T-helper 17 cell (primary cell): ENCODE measurements around the gene FOXQ1. TPM values are rescaled to one million over a fixed set of nuclear protein-coding genes. Genes with fewer than 3 reads are reported as not detected.

Source experiments
- ATAC-seq: fragments of 150-1000 bp; cut with Tn5 transposase; 2 replicates; pipeline ENCODE4 v1.10.0; 2021; ENCODE audit warnings: mild to moderate bottlenecking, moderate library complexity
- DNase-seq, 3 donors: peaks; one replicate each; pipeline versions ENCODE4 v3.0.0 to v3.0.0-alpha.2; 2020 to 2021
- H3K9me3 ChIP-seq: one replicate; pipeline ENCODE4 v1.7.0; 2013; ENCODE audit warnings: low read length, mild to moderate bottlenecking; ENCODE audit not compliant: control insufficient read depth, poor library complexity, severe bottlenecking
- H3K27ac Mint-ChIP-seq: one replicate; pipeline ENCODE4 v1.8.0; 2022; ENCODE audit warnings: mild to moderate bottlenecking, moderate library complexity, mixed read lengths
- H3K27me3 Mint-ChIP-seq: one replicate; pipeline ENCODE4 v1.8.0; 2022; ENCODE audit warnings: mixed read lengths
- H3K36me3 Mint-ChIP-seq: one replicate; pipeline ENCODE4 v1.8.0; 2022; ENCODE audit warnings: low read depth, mixed read lengths
- H3K4me1 Mint-ChIP-seq: one replicate; pipeline ENCODE4 v1.8.0; 2022; ENCODE audit warnings: mild to moderate bottlenecking, mixed read lengths
- H3K4me3 Mint-ChIP-seq: one replicate; pipeline ENCODE4 v1.8.0; 2022; ENCODE audit warnings: mild to moderate bottlenecking, moderate library complexity, mixed read lengths
- total RNA-seq, 4 donors: library from RNA in 2 of 4; stranded (reverse) in 2 of 4; gene quantifications; one replicate each; pipeline ENCODE4 v1.2.3 and lab custom pipeline; 2022 to 2026

Gene FOXQ1
- total RNA-seq, 2 donors from 2014 or later = not detected

- H3K36me3 Mint-ChIP-seq = no peaks in the 10 kb centered on the region
- no peaks in the 10 kb centered on the region for H3K4me1 Mint-ChIP-seq
- DNase-seq (no peak), ATAC-seq (no peak)
- H3K27ac Mint-ChIP-seq = no peak overlapping the region
- H3K4me3 Mint-ChIP-seq = no peak overlapping the region
- no peaks in the 10 kb centered on the region for H3K9me3 ChIP-seq
- peaks cover 56% of the 10 kb centered on the region for H3K27me3 Mint-ChIP-seq
Observed at GRCh38 chr6:1298768-1299167, 13.1 kb upstream of the FOXQ1 start.

- no peak overlapping the region for H3K27ac Mint-ChIP-seq
- H3K9me3 ChIP-seq = no peaks in the 10 kb centered on the region
- ATAC-seq = no peak
- H3K27me3 Mint-ChIP-seq = peaks cover 59% of the 10 kb centered on the region
- H3K36me3 Mint-ChIP-seq = peaks cover 7% of the 10 kb centered on the region
- DNase-seq = no peak
- peaks cover 6% of the 10 kb centered on the region for H3K4me1 Mint-ChIP-seq
- H3K4me3 Mint-ChIP-seq = no peak overlapping the region
Observed at GRCh38 chr6:1306133-1306532, 5.8 kb upstream of the FOXQ1 start.

GRCh38 chr6:1309366-1309765 is 2.5 kb upstream of the FOXQ1 start:
- no peaks in the 10 kb centered on the region for H3K9me3 ChIP-seq
- Mint-ChIP-seq H3K27ac (no peak overlapping the region), H3K27me3 (peaks cover 66% of the 10 kb centered on the region), H3K36me3 (peaks cover 11% of the 10 kb centered on the region), H3K4me1 (peaks cover 17% of the 10 kb centered on the region), H3K4me3 (no peak overlapping the region)
- DNase-seq (no peak), ATAC-seq (no peak)

- ATAC-seq (no peak), DNase-seq (no peak)
- H3K9me3 ChIP-seq = no peaks in the 10 kb centered on the region
- Mint-ChIP-seq H3K4me1 (peaks cover 21% of the 10 kb centered on the region), H3K4me3 (peak overlapping the region; percentile 75), H3K27ac (no peak overlapping the region), H3K27me3 (peaks cover 71% of the 10 kb centered on the region), H3K36me3 (peaks cover 11% of the 10 kb centered on the region)
Observed at GRCh38 chr6:1310628-1311399, 1.1 kb upstream of the FOXQ1 start.

- no peak for DNase-seq
- Mint-ChIP-seq H3K27ac (no peak overlapping the region), H3K4me1 (peaks cover 25% of the 10 kb centered on the region), H3K4me3 (peak overlapping the region; percentile 75), H3K27me3 (peaks cover 70% of the 10 kb centered on the region), H3K36me3 (peaks cover 11% of the 10 kb centered on the region)
- no peaks in the 10 kb centered on the region for H3K9me3 ChIP-seq
- no peak for ATAC-seq
Observed at GRCh38 chr6:1312203-1312472, 240 bp downstream of the FOXQ1 start.

- Mint-ChIP-seq H3K27ac (no peak overlapping the region), H3K4me1 (peaks cover 25% of the 10 kb centered on the region), H3K27me3 (peaks cover 65% of the 10 kb centered on the region), H3K36me3 (peaks cover 11% of the 10 kb centered on the region), H3K4me3 (peak overlapping the region; percentile 75)
- no peak for DNase-seq
- no peaks in the 10 kb centered on the region for H3K9me3 ChIP-seq
- no peak for ATAC-seq
Observed at GRCh38 chr6:1312473-1313367, 822 bp downstream of the FOXQ1 start.

- Mint-ChIP-seq H3K36me3 (peaks cover 11% of the 10 kb centered on the region), H3K27ac (no peak overlapping the region), H3K27me3 (peaks cover 65% of the 10 kb centered on the region), H3K4me1 (peaks cover 25% of the 10 kb centered on the region), H3K4me3 (no peak overlapping the region)
- no peaks in the 10 kb centered on the region for H3K9me3 ChIP-seq
- DNase-seq (no peak), ATAC-seq (no peak)
Observed at GRCh38 chr6:1313384-1313766, 1.5 kb downstream of the FOXQ1 start.

- no peaks in the 10 kb centered on the region for H3K9me3 ChIP-seq
- Mint-ChIP-seq H3K27me3 (peaks cover 61% of the 10 kb centered on the region), H3K27ac (no peak overlapping the region), H3K4me1 (peaks cover 25% of the 10 kb centered on the region), H3K36me3 (peaks cover 11% of the 10 kb centered on the region), H3K4me3 (peak overlapping the region; percentile 67)
- DNase-seq (no peak), ATAC-seq (no peak)
Observed at GRCh38 chr6:1313767-1314503, 2.0 kb downstream of the FOXQ1 start.

- H3K27ac Mint-ChIP-seq = no peak overlapping the region
- no peak for DNase-seq
- ATAC-seq = no peak
- no peak overlapping the region for H3K4me3 Mint-ChIP-seq
- H3K4me1 Mint-ChIP-seq = peaks cover 25% of the 10 kb centered on the region
- peaks cover 54% of the 10 kb centered on the region for H3K27me3 Mint-ChIP-seq
- H3K9me3 ChIP-seq = no peaks in the 10 kb centered on the region
- H3K36me3 Mint-ChIP-seq = peaks cover 11% of the 10 kb centered on the region
Observed at GRCh38 chr6:1314617-1315016, 2.7 kb downstream of the FOXQ1 start.

GRCh38 chr6:1315201-1315559 is 3.3 kb downstream of the FOXQ1 start:
- H3K27me3 Mint-ChIP-seq = peaks cover 49% of the 10 kb centered on the region
- H3K27ac Mint-ChIP-seq = peak overlapping the region; percentile 43
- ATAC-seq (no peak), DNase-seq (no peak)
- H3K36me3 Mint-ChIP-seq = peaks cover 11% of the 10 kb centered on the region
- H3K9me3 ChIP-seq = no peaks in the 10 kb centered on the region
- peaks cover 25% of the 10 kb centered on the region for H3K4me1 Mint-ChIP-seq
- peak overlapping the region; percentile 69 for H3K4me3 Mint-ChIP-seq

GRCh38 chr6:1315560-1316386 is 3.9 kb downstream of the FOXQ1 start:
- Mint-ChIP-seq H3K4me3 (peak overlapping the region; percentile 69), H3K36me3 (peaks cover 7% of the 10 kb centered on the region), H3K4me1 (peaks cover 21% of the 10 kb centered on the region), H3K27me3 (peaks cover 43% of the 10 kb centered on the region), H3K27ac (peak overlapping the region; percentile 43)
- no peaks in the 10 kb centered on the region for H3K9me3 ChIP-seq
- DNase-seq (no peak), ATAC-seq (no peak)

GRCh38 chr6:1316489-1316971 is 4.6 kb downstream of the FOXQ1 start:
- H3K4me3 Mint-ChIP-seq = peak overlapping the region; percentile 69
- no peak overlapping the region for H3K27ac Mint-ChIP-seq
- no peaks in the 10 kb centered on the region for H3K9me3 ChIP-seq
- peaks cover 37% of the 10 kb centered on the region for H3K27me3 Mint-ChIP-seq
- DNase-seq (no peak), ATAC-seq (no peak)
- H3K36me3 Mint-ChIP-seq = peaks cover 3% of the 10 kb centered on the region
- peaks cover 18% of the 10 kb centered on the region for H3K4me1 Mint-ChIP-seq
